K562 (cell line): Measurements from ENCODE around the gene PTPN1. TPM values are rescaled to one million over a fixed set of nuclear protein-coding genes. Genes with fewer than 3 reads are reported as not detected.

ENCODE experiments used
- ATF7 ChIP-seq: fragments of 450-650 bp; IDR thresholded peaks from 2 replicates; pipeline ENCODE4 v1.7.1; 2014; ENCODE audit warnings: mild to moderate bottlenecking, moderate library complexity
- C11orf30 ChIP-seq: fragments of 450-650 bp; IDR thresholded peaks from 2 replicates; pipeline ENCODE4 v1.6.1; 2016; ENCODE audit warnings: low read depth, mild to moderate bottlenecking
- EP300 ChIP-seq: IDR thresholded peaks from 2 replicates; pipeline ENCODE4 v1.6.1; 2012; ENCODE audit warnings: low read length, improper control_type of control experiment
- FOSL1 ChIP-seq: fragments of 200-800 bp; sonication (Bioruptor generic); conservative IDR thresholded peaks from 2 replicates; pipeline ENCODE4 v1.6.1; 2016; ENCODE audit warnings: missing genetic modification characterization, missing compliant biosample characterization
- L3MBTL2 ChIP-seq: fragments of 450-650 bp; IDR thresholded peaks from 2 replicates; pipeline ENCODE4 v1.6.1; 2016; ENCODE audit warnings: mild to moderate bottlenecking, moderate library complexity
- MYC ChIP-seq, 2 experiments: fragments of 250-450 bp in 1 of 2; sonication (Bioruptor Pico) in 1 of 2; IDR thresholded peaks; 2 replicates each; pipeline versions ENCODE4 v1.5.1 to v1.6.1; 2012 to 2021; ENCODE audit warnings: low read depth in 2 of 2, borderline replicate concordance in 1 of 2, improper control_type of control experiment in 1 of 2, low read length in 1 of 2, mild to moderate bottlenecking in 1 of 2, moderate library complexity in 1 of 2
- PCBP1 ChIP-seq: fragments of 200-400 bp; formaldehyde crosslinking; IDR thresholded peaks from 2 replicates; pipeline ENCODE4 v1.6.1; 2018; ENCODE audit warnings: mild to moderate bottlenecking, low read depth, low read length; ENCODE audit not compliant: poor library complexity, severe bottlenecking
- SMARCA4 ChIP-seq: fragments of 450-650 bp; IDR thresholded peaks from 2 replicates; pipeline ENCODE4 v1.6.1; 2016
- SNRNP70 ChIP-seq: fragments of 200-400 bp; formaldehyde crosslinking; optimal IDR thresholded peaks from 2 replicates; pipeline ENCODE3; 2017; ENCODE audit warnings: low read depth, low read length
- SOX6 ChIP-seq: fragments of 450-650 bp; IDR thresholded peaks from 2 replicates; pipeline ENCODE4 v1.6.1; 2014; ENCODE audit warnings: mild to moderate bottlenecking
- TOE1 ChIP-seq, 2 experiments: fragments of 450-650 bp in 1 of 2; sonication (generic) in 1 of 2; formaldehyde crosslinking in 1 of 2; IDR thresholded peaks; 2 replicates each; pipeline versions ENCODE4 v1.7.1 to v1.8.0; 2016 to 2022; ENCODE audit warnings: borderline replicate concordance in 2 of 2, mild to moderate bottlenecking in 2 of 2, antibody characterized with exemption in 1 of 2, inconsistent platforms in 1 of 2, low read depth in 1 of 2, missing genetic modification reagents in 1 of 2, moderate library complexity in 1 of 2
- ZKSCAN8 ChIP-seq: fragments of 200-800 bp; sonication (Bioruptor generic); IDR thresholded peaks from 2 replicates; pipeline ENCODE4 v1.6.1; 2016; ENCODE audit warnings: missing genetic modification characterization, missing compliant biosample characterization
- polyA plus RNA-seq, 8 experiments: library from polyadenylated mRNA; depleted of rRNA in 4 of 8; stranded (reverse) in 5 of 8; unstranded in 3 of 8; fragments of >200 nt; fragmentation: Nextera tagmentation in 2 of 8; fragmentation: Illumina TruSeq in 1 of 8; extraction: Ambion mirVana in 2 of 8; extraction: Trizol in 1 of 8; gene quantifications; 2 replicates each; pipeline versions ENCODE4 v1.2.1 to v1.2.3, GENCODE V29; 2011 to 2014; ENCODE audit warnings: inconsistent platforms in 1 of 8, missing spikeins in 1 of 8
- total RNA-seq, 7 experiments: library from RNA; depleted of rRNA in 6 of 7; stranded (reverse); fragments of >200 nt in 6 of 7; fragmentation: Illumina TruSeq in 2 of 7; extraction: Trizol in 2 of 7; gene quantifications; 2 replicates each; pipeline versions ENCODE4 v1.2.1 to v1.2.3, GENCODE V29; 2011 to 2021; ENCODE audit warnings: low replicate concordance in 1 of 7
- TF ChIP-seq, protein P1 (sequence below), 2 experiments: fragments of 450-650 bp; formaldehyde crosslinking in 1 of 2; IDR thresholded peaks; 2 replicates each; pipeline versions ENCODE4 v1.4.0 to v1.6.1; 2014 to 2020; ENCODE audit warnings: mild to moderate bottlenecking in 2 of 2, borderline replicate concordance in 1 of 2, low read depth in 1 of 2
- TF ChIP-seq, protein P2 (sequence below): fragments of 450-650 bp; IDR thresholded peaks from 2 replicates; pipeline ENCODE4 v1.6.1; 2017; ENCODE audit warnings: antibody characterized with exemption

Gene PTPN1
- total and polyA plus RNA-seq, 9 of the 15 experiments (the other 6 are each of a cell fraction or from before 2014, with no cell fraction given) = 11.0 to 85.3 (median 54.0) TPM

DNA sequence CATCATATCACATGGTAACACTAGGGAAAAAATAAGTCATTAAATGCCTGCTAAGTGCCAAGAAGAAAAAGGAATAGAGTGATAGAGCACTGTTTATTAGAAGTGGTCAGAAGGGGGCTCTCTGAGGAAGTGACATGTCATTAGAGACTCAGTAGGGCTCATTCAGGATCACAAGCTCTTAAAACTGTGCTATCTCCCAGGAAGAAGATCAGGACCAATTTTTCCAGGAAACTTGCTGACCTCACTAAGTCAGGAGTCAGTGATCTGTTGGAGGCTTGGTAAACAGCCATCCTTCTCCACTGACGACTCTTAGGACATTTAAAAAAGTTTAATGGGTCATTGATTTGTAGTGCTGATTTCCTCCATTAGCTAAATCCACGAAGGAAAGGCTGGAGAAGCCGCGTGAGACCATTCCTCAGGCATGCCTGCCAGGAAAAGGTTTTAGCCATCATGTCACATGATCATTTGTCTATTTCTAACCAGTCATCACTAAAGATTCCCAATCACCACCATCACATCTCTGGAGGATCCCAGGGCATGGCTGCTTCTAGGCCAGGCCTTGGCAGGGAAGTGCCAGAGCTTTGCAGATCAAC is 5.9 kb upstream of the PTPN1 start (continued):
- TF ChIP-seq ZKSCAN8 (CRISPR knock-in tag) (0 out of 2 replicates have a peak, but pooled peaks have one; percentile 50), C11orf30 (peak; percentile 34; the same call in 1 of the 2 replicates), L3MBTL2 (peak; percentile 52; the same call in 1 of the 2 replicates), FOSL1 (peak; percentile 32; the same call in 1 of the 2 replicates), SNRNP70 (no peak), SMARCA4 (0 out of 2 replicates have a peak, but pooled peaks have one; percentile 38), TOE1 (IDR thresholded peaks at IDR 0.05; ENCODE audit: borderline replicate concordance) (peak; percentile 84), TOE1 (CRISPR knock-in tag; IDR thresholded peaks at IDR 0.05; ENCODE audit: borderline replicate concordance, low read depth) (no peak), PCBP1 (no peak), SOX6 (peak; percentile 30; the same call in 1 of the 2 replicates), ATF7 (peak; percentile 49; the same call in 1 of the 2 replicates), MYC (IDR thresholded peaks at IDR 0.05; ENCODE audit: low read depth, low read length) (no peak), MYC (CRISPR knock-in tag; IDR thresholded peaks at IDR 0.05; ENCODE audit: borderline replicate concordance, low read depth) (peak; percentile 56; the same call in 1 of the 2 replicates), EP300 (peak; percentile 51; the same call in 1 of the 2 replicates)
- TF ChIP-seq, protein P1, sequence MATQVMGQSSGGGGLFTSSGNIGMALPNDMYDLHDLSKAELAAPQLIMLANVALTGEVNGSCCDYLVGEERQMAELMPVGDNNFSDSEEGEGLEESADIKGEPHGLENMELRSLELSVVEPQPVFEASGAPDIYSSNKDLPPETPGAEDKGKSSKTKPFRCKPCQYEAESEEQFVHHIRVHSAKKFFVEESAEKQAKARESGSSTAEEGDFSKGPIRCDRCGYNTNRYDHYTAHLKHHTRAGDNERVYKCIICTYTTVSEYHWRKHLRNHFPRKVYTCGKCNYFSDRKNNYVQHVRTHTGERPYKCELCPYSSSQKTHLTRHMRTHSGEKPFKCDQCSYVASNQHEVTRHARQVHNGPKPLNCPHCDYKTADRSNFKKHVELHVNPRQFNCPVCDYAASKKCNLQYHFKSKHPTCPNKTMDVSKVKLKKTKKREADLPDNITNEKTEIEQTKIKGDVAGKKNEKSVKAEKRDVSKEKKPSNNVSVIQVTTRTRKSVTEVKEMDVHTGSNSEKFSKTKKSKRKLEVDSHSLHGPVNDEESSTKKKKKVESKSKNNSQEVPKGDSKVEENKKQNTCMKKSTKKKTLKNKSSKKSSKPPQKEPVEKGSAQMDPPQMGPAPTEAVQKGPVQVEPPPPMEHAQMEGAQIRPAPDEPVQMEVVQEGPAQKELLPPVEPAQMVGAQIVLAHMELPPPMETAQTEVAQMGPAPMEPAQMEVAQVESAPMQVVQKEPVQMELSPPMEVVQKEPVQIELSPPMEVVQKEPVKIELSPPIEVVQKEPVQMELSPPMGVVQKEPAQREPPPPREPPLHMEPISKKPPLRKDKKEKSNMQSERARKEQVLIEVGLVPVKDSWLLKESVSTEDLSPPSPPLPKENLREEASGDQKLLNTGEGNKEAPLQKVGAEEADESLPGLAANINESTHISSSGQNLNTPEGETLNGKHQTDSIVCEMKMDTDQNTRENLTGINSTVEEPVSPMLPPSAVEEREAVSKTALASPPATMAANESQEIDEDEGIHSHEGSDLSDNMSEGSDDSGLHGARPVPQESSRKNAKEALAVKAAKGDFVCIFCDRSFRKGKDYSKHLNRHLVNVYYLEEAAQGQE (IDR thresholded peaks at IDR 0.05; ENCODE audit: borderline replicate concordance) = peak; percentile 50; the same call in 1 of the 2 replicates
- TF ChIP-seq, protein P1 (CRISPR knock-in tag; IDR thresholded peaks at IDR 0.05; ENCODE audit: low read depth) = no peak
- TF ChIP-seq, protein P2, sequence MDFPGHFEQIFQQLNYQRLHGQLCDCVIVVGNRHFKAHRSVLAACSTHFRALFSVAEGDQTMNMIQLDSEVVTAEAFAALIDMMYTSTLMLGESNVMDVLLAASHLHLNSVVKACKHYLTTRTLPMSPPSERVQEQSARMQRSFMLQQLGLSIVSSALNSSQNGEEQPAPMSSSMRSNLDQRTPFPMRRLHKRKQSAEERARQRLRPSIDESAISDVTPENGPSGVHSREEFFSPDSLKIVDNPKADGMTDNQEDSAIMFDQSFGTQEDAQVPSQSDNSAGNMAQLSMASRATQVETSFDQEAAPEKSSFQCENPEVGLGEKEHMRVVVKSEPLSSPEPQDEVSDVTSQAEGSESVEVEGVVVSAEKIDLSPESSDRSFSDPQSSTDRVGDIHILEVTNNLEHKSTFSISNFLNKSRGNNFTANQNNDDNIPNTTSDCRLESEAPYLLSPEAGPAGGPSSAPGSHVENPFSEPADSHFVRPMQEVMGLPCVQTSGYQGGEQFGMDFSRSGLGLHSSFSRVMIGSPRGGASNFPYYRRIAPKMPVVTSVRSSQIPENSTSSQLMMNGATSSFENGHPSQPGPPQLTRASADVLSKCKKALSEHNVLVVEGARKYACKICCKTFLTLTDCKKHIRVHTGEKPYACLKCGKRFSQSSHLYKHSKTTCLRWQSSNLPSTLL = peak; percentile 92
